OCI-LY7 (cell line): ENCODE results near the gene SLC25A29.

Source experiments
- EZH2phosphoT487 ChIP-seq: fragments of 200-600 bp; sonication (generic); IDR thresholded peaks from 2 replicates; pipeline ENCODE4 v1.6.1; 2018; ENCODE audit warnings: low read depth, borderline replicate concordance, mild to moderate bottlenecking, mixed run types, antibody characterized with exemption, low read length, moderate library complexity, mixed read lengths
- TF ChIP-seq, protein P1 (sequence below): fragments of 200-600 bp; sonication (generic); conservative IDR thresholded peaks from 2 replicates; pipeline ENCODE4 v1.5.1; 2014; ENCODE audit warnings: mild to moderate bottlenecking, antibody characterized with exemption, low read length, moderate library complexity, mixed read lengths

DNA sequence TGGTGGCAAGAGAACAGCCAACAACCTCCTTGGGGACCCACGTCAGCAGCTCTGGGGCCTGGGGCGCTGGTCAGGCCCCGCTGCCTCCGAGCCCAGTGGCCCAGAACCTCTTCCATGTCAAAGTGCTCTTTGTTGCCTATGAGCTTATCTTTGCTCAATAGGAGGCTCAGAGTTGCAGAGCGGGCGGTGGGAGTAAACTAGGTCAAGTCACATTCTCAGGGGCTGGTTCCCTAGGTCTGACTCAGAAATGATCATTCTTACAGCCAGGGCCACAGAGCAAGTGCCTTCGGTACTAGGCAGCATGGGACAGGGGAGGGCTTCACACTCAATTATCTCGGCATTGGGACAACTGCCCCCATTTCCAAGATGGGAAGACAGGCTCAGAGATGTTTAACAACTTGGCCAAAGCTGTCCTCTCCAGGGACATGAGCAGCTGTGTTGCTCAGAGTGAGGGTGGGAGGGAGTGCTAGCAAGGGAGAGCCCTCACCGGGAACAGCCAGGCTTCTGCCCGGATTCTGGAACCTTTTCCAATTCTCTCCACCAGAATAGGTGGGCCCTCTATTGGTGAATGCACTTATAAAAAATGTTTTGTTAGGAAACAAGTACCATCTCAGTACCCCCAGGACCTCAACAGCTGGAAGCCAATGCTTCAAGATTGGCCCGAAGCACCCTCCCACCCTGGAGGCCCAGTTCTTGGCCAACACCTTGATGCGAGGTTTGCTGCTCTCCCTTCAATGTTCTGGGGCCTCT is 11.9 kb downstream of the SLC25A29 start:
- TF ChIP-seq, protein P1, sequence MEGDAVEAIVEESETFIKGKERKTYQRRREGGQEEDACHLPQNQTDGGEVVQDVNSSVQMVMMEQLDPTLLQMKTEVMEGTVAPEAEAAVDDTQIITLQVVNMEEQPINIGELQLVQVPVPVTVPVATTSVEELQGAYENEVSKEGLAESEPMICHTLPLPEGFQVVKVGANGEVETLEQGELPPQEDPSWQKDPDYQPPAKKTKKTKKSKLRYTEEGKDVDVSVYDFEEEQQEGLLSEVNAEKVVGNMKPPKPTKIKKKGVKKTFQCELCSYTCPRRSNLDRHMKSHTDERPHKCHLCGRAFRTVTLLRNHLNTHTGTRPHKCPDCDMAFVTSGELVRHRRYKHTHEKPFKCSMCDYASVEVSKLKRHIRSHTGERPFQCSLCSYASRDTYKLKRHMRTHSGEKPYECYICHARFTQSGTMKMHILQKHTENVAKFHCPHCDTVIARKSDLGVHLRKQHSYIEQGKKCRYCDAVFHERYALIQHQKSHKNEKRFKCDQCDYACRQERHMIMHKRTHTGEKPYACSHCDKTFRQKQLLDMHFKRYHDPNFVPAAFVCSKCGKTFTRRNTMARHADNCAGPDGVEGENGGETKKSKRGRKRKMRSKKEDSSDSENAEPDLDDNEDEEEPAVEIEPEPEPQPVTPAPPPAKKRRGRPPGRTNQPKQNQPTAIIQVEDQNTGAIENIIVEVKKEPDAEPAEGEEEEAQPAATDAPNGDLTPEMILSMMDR: no peak
- TF ChIP-seq EZH2phosphoT487: no peak
